NOMO-1 treated with dmso at 0.1 percent for 144 hours (cell line): ENCODE data around the gene SGSM1.

Experiments used
- DNase-seq: peaks from one replicate; lab custom pipeline; 2025; ENCODE audit not compliant: unreplicated experiment; lab: John Stamatoyannopoulos, UW

SGSM1 gene

DNA sequence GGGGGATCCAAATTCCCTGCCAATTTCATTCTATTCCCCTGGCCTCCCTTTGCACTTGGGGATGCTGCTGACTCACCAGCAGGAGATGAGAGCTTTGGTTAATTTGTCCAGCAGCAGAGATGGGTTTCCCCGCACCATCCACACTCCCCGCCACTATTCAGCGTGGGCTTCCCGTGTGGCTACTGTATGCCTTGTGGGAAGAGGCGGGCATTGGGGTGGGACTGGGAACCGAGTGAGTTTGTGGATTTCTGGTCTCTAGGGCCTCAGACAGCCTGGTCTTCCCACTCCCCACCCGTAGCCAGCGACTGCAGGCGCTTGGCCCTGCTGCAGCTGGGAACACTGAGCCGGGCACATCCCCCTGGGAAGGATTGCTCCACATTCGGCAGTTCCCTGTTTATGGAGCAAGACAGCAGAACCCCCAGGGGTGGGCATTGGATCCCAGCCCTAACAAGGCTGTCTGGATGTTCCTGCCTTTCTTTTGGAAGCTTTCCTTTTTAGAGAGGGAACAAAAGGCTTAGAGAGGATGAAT lies 169.9 kb downstream of the SGSM1 start:
- DNase-seq, result no peak

DNA sequence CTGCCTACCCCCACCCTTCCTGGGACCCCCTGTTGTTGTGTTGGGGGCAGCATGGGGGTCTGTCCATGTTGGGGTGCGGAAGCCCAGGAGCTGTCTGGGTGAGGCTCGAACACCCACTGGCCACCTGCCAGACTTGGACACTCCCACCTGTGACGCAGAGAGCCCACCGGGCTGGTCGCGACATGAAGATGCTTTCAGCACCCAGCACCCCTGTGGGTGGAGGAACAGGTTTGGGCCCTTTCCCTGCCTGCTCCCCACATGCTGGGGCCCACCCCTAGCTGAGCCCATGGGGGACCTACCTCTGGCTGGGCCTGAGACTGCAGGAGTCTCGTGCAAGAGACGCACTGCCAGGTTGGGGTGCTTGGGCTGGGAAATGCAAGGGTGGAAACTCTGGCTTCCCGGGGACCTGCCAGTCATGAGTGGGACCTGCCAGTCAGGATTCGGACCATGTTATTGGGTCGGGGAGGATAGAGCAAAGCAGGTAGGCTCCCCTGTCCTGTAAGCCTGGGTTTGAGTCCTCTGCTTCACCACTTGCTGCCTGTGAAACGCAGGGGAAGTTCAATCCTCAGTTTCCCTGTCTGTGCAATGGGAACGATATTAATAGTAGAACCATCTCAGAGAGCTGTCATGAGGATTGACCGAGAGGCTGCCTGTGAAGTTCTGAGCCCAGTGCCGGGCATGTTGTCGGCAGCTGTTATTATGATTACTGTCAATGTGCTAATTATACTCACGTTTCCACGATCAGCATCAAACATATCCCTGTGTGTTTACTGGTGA lies 170.6 kb downstream of the SGSM1 start:
- DNase-seq, result no peak
